Peyer's patch (tissue), 4 donors: Measurements from ENCODE around the gene ACSS1. TPM values are rescaled to one million over a fixed set of nuclear protein-coding genes. Genes with fewer than 3 reads are reported as not detected.

ENCODE experiments used
- DNase-seq, 3 donors: peaks; one replicate each; pipeline ENCODE4 v3.0.0-alpha.2; 2017 to 2019
- H3K27ac ChIP-seq, 4 donors: fragments of 200-600 bp; sonication (generic); one replicate each; pipeline ENCODE4 v1.5.1; 2016 to 2019
- H3K27me3 ChIP-seq, 2 donors: fragments of 200-600 bp; sonication (generic); one replicate each; pipeline ENCODE4 v1.5.1; 2019
- H3K36me3 ChIP-seq, 3 donors: fragments of 200-600 bp; sonication (generic); one replicate each; pipeline ENCODE4 v1.5.1; 2016 to 2019
- H3K4me1 ChIP-seq, 4 donors: fragments of 200-600 bp; sonication (generic); one replicate each; pipeline ENCODE4 v1.5.1; 2016 to 2019
- H3K4me3 ChIP-seq, 4 donors: fragments of 200-600 bp; sonication (generic); 1 replicate in 3 of 4; 2 replicates in 1 of 4; pipeline ENCODE4 v1.5.1; 2016 to 2019; ENCODE audit warnings: mild to moderate bottlenecking in 1 of 4
- H3K9me3 ChIP-seq, 4 donors: fragments of 200-600 bp; sonication (generic); one replicate each; pipeline ENCODE4 v1.5.1; 2016 to 2019; ENCODE audit warnings: mild to moderate bottlenecking in 1 of 4
- POLR2A ChIP-seq, 2 donors: fragments of 450-650 bp; IDR thresholded peaks; one replicate each; pipeline ENCODE4 v1.5.1; 2017; ENCODE audit warnings: antibody characterized with exemption in 2 of 2, mild to moderate bottlenecking in 2 of 2, moderate library complexity in 2 of 2
- total RNA-seq, 4 donors: library from RNA; depleted of rRNA; stranded (reverse); fragments of >200 nt; gene quantifications; one replicate each; pipeline ENCODE4 v1.1.0, GENCODE V29; 2016
- TF ChIP-seq, protein P1 (sequence below), 6 experiments: fragments of 450-650 bp in 4 of 6; fragments of 200-600 bp in 2 of 6; sonication (generic) in 1 of 6; IDR thresholded peaks; one replicate each; pipeline ENCODE4 v1.5.1; 2017 to 2019; ENCODE audit warnings: antibody characterized with exemption in 6 of 6, mild to moderate bottlenecking in 3 of 6, moderate library complexity in 1 of 6

The ACSS1 gene
- total RNA-seq, 4 donors from 2014 or later: 49.5 to 160 (median 134) TPM

GRCh38 chr20:25070821-25071473 lies 13.0 kb upstream of the ACSS1 start:
- no peaks in the 10 kb centered on the region for H3K27me3 ChIP-seq
- no peak overlapping the region for H3K4me3 ChIP-seq
- H3K9me3 ChIP-seq: no peaks in the 10 kb centered on the region
- no peaks in the 10 kb centered on the region for H3K4me1 ChIP-seq
- TF ChIP-seq, protein P1, sequence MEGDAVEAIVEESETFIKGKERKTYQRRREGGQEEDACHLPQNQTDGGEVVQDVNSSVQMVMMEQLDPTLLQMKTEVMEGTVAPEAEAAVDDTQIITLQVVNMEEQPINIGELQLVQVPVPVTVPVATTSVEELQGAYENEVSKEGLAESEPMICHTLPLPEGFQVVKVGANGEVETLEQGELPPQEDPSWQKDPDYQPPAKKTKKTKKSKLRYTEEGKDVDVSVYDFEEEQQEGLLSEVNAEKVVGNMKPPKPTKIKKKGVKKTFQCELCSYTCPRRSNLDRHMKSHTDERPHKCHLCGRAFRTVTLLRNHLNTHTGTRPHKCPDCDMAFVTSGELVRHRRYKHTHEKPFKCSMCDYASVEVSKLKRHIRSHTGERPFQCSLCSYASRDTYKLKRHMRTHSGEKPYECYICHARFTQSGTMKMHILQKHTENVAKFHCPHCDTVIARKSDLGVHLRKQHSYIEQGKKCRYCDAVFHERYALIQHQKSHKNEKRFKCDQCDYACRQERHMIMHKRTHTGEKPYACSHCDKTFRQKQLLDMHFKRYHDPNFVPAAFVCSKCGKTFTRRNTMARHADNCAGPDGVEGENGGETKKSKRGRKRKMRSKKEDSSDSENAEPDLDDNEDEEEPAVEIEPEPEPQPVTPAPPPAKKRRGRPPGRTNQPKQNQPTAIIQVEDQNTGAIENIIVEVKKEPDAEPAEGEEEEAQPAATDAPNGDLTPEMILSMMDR (IDR thresholded peaks at IDR 0.05): no peak
- TF ChIP-seq POLR2A (IDR thresholded peaks at IDR 0.05): no peak
- no peaks in the 10 kb centered on the region for H3K36me3 ChIP-seq
- H3K27ac ChIP-seq: no peak overlapping the region
- peak in 2 of 3 donors; percentile 8 to 22 for DNase-seq

GRCh38 chr20:25067102-25067987 lies 9.4 kb upstream of the ACSS1 start:
- DNase-seq: peak in 2 of 3 donors; percentile 18 to 31
- Histone ChIP-seq H3K36me3 (no peaks in the 10 kb centered on the region), H3K27me3 (no peaks in the 10 kb centered on the region)

DNA sequence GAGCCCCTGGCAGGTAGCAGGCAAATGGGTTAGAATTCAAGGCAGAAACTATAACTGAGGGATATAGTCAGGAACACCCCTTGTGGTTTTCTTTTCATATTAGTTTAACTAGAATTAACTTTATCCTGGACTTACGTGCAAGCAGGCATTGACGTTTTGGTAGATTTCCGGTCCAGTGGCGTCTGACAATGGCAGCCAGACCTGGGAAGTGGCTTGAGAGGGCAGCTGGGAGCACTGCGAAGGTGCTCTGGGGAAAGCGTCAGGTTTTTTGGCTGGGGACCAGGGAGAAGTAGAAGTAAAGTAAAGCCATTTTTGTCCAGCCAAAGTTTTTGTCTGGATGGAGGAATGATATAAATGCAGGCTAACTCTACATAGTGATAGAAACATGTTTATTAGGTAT lies 8.4 kb upstream of the ACSS1 start:
- no peak for TF ChIP-seq POLR2A (IDR thresholded peaks at IDR 0.05)
- TF ChIP-seq, protein P1 (IDR thresholded peaks at IDR 0.05): no peak
- H3K27me3 ChIP-seq: no peaks in the 10 kb centered on the region
- peaks cover 0 to 13% (median 0%) of the 10 kb centered on the region in 4 donors for H3K4me1 ChIP-seq
- no peaks in the 10 kb centered on the region for H3K9me3 ChIP-seq
- H3K4me3 ChIP-seq: no peak overlapping the region
- no peak overlapping the region for H3K27ac ChIP-seq
- peak in 2 of 3 donors; percentile 11 to 43 for DNase-seq
- no peaks in the 10 kb centered on the region for H3K36me3 ChIP-seq

More at GRCh38 chr20:25067102-25067987, 9.4 kb upstream of the ACSS1 start:
- no peak overlapping the region for H3K4me3 ChIP-seq
- no peaks in the 10 kb centered on the region for H3K9me3 ChIP-seq
- no peak overlapping the region for H3K27ac ChIP-seq
- TF ChIP-seq POLR2A (IDR thresholded peaks at IDR 0.05): no peak
- TF ChIP-seq, protein P1 (IDR thresholded peaks at IDR 0.05): no peak
- peaks cover 0 to 13% (median 0%) of the 10 kb centered on the region in 4 donors for H3K4me1 ChIP-seq

DNA sequence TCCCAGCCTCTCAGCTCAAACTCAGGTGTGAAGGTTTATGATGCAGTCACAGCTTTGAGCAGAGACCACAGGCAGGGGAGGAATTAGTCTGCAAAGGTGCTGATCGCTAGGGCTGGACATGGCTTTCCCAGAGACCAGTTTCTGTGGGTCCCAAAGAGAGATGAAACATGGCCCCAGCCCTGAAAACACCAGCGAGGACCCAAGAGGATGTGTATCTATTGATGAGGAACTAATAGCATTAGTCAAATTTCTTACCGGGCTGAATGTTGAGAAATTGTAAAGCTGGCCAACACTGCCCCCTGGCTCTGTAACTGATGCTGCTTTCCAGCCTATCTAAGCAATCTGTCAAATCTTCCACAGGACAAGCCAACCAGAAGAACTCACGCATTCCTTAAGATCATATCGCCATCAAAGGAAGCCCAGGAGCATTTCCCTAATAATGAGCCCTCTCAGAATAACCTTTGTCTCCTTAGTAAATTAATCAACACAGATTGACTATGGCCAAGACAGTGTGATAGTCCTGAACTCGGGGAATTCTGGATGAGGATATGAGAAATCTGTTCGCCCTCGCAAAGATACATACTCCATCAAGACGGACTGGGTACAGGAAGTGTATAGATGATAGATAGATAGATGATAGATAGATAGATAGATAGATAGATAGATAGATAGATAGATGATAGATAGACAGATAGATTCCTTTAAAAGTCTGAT lies 7.8 kb upstream of the ACSS1 start:
- peak; percentile 62 to 88 (median 71) for DNase-seq
- H3K27ac ChIP-seq: peak overlapping the region in 1 of 4 donors; percentile 73
- no peaks in the 10 kb centered on the region for H3K36me3 ChIP-seq
- H3K27me3 ChIP-seq: no peaks in the 10 kb centered on the region
- H3K9me3 ChIP-seq: no peaks in the 10 kb centered on the region
- no peak overlapping the region for H3K4me3 ChIP-seq
- peaks cover 0 to 16% (median 0%) of the 10 kb centered on the region in 4 donors for H3K4me1 ChIP-seq
- TF ChIP-seq, protein P1 (IDR thresholded peaks at IDR 0.05): peak; percentile 68 to 95 (median 87)
- no peak for TF ChIP-seq POLR2A (IDR thresholded peaks at IDR 0.05)

DNA sequence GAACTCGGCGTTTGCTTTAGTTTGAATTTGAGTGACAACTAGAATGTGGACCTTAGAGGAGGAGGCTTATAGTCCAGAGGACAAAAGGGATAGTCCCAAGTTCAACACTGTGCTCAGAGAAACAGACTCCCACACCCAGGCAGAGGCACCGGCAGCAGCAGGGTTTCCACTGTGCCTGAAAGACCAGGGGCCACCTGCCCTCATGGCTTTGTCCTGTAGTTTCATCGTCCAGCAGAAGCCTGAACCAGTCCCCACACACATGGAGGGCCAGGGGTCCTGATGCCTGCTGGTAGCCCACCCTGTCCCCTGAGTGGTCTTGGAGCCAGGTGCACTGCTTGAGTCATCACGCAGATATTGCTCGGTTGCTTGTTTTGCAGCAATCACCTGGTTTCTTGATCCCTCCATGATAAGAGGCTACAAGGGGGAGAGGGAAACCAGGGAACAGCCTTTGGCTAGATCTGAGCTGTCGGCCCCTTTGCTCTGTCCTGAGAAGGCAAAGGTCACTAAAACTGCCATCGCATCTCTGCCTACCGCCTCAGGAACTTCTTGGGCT lies 7.2 kb upstream of the ACSS1 start:
- TF ChIP-seq, protein P1 (IDR thresholded peaks at IDR 0.05): no peak
- TF ChIP-seq POLR2A (IDR thresholded peaks at IDR 0.05): no peak

More for the DNA sequence above, 7.2 kb upstream of the ACSS1 start:
- Histone ChIP-seq H3K36me3 (no peaks in the 10 kb centered on the region), H3K4me1 (peaks cover 0 to 16% (median 0%) of the 10 kb centered on the region in 4 donors), H3K27me3 (no peaks in the 10 kb centered on the region), H3K27ac (peak overlapping the region in 2 of 4 donors; percentile 26 to 73), H3K4me3 (no peak overlapping the region), H3K9me3 (no peaks in the 10 kb centered on the region)
- DNase-seq: peak in 2 of 3 donors; percentile 61 to 64
